HEK293 (cell line): ENCODE data around the gene CDK6.

Experiments
- PRDM1 ChIP-seq: fragments of 450-650 bp; formaldehyde crosslinking; IDR thresholded peaks from 2 replicates; pipeline ENCODE4; 2016; ENCODE audit warnings: missing biosample characterization, missing genetic modification characterization
- PRDM10 ChIP-seq: fragments of 450-650 bp; formaldehyde crosslinking; IDR thresholded peaks from 2 replicates; pipeline ENCODE4 v1.5.1; 2016; ENCODE audit warnings: missing biosample characterization, missing genetic modification characterization
- SALL2 ChIP-seq: fragments of 450-650 bp; formaldehyde crosslinking; IDR thresholded peaks from 2 replicates; pipeline ENCODE4 v1.5.0; 2017; ENCODE audit warnings: missing biosample characterization, mild to moderate bottlenecking, missing genetic modification characterization, borderline replicate concordance
- SETDB1 ChIP-seq: IDR thresholded peaks from one replicate; pipeline ENCODE4 v1.6.1; 2017; ENCODE audit warnings: mild to moderate bottlenecking, low read length, moderate library complexity, mixed read lengths; ENCODE audit not compliant: insufficient read length
- YY2 ChIP-seq: fragments of 450-650 bp; formaldehyde crosslinking; IDR thresholded peaks from 2 replicates; pipeline ENCODE4 v1.5.1; 2016; ENCODE audit warnings: missing biosample characterization, missing genetic modification characterization
- ZBTB6 ChIP-seq: fragments of 450-650 bp; formaldehyde crosslinking; IDR thresholded peaks from 2 replicates; pipeline ENCODE4 v1.5.1; 2017; ENCODE audit warnings: missing biosample characterization, missing genetic modification characterization
- ZEB2 ChIP-seq: fragments of 450-650 bp; formaldehyde crosslinking; IDR thresholded peaks from 2 replicates; pipeline ENCODE4 v1.5.1; 2016; ENCODE audit warnings: missing biosample characterization, missing genetic modification characterization
- ZNF121 ChIP-seq: fragments of 450-650 bp; formaldehyde crosslinking; IDR thresholded peaks from 2 replicates; pipeline ENCODE4 v1.5.1; 2016; ENCODE audit warnings: missing biosample characterization, missing genetic modification characterization
- ZNF239 ChIP-seq: fragments of 450-650 bp; formaldehyde crosslinking; IDR thresholded peaks from 2 replicates; pipeline ENCODE4 v1.5.1; 2016; ENCODE audit warnings: missing biosample characterization, missing genetic modification characterization
- ZNF362 ChIP-seq: fragments of 450-650 bp; formaldehyde crosslinking; IDR thresholded peaks from 2 replicates; pipeline ENCODE4 v1.5.1; 2016; ENCODE audit warnings: missing biosample characterization, missing genetic modification characterization
- ZNF366 ChIP-seq: fragments of 450-650 bp; formaldehyde crosslinking; conservative IDR thresholded peaks from 2 replicates; pipeline ENCODE4 v1.5.1; 2016; ENCODE audit warnings: missing biosample characterization, missing genetic modification characterization
- ZNF513 ChIP-seq: fragments of 450-650 bp; IDR thresholded peaks from 2 replicates; pipeline ENCODE4 v1.5.1; 2018; ENCODE audit warnings: missing biosample characterization, missing genetic modification characterization
- ZNF518A ChIP-seq: fragments of 450-650 bp; formaldehyde crosslinking; conservative IDR thresholded peaks from 2 replicates; pipeline ENCODE4 v1.5.1; 2016; ENCODE audit warnings: low read depth, missing biosample characterization, missing genetic modification characterization
- ZNF626 ChIP-seq: fragments of 450-650 bp; sonication (Bioruptor Pico); formaldehyde crosslinking; IDR thresholded peaks from 2 replicates; pipeline ENCODE4 v1.5.1; 2018; ENCODE audit warnings: missing biosample characterization, missing genetic modification characterization, inconsistent platforms
- TF ChIP-seq, protein P1 (sequence below): fragments of 450-650 bp; formaldehyde crosslinking; IDR thresholded peaks from 2 replicates; pipeline ENCODE4 v1.5.1; 2016; ENCODE audit warnings: missing biosample characterization, missing genetic modification characterization
- TF ChIP-seq, protein P2 (sequence below): fragments of 450-650 bp; formaldehyde crosslinking; IDR thresholded peaks from 2 replicates; pipeline ENCODE4 v1.5.1; 2017; ENCODE audit warnings: missing biosample characterization, missing genetic modification characterization
- TF ChIP-seq, protein P3 (sequence below): fragments of 450-650 bp; IDR thresholded peaks from 2 replicates; pipeline ENCODE4 v1.5.1; 2018; ENCODE audit warnings: missing biosample characterization, mild to moderate bottlenecking, missing genetic modification characterization
- TF ChIP-seq, protein P4 (sequence below): fragments of 450-650 bp; formaldehyde crosslinking; IDR thresholded peaks from 2 replicates; pipeline ENCODE4 v1.5.1; 2016; ENCODE audit warnings: missing biosample characterization, missing genetic modification characterization

Gene CDK6

DNA sequence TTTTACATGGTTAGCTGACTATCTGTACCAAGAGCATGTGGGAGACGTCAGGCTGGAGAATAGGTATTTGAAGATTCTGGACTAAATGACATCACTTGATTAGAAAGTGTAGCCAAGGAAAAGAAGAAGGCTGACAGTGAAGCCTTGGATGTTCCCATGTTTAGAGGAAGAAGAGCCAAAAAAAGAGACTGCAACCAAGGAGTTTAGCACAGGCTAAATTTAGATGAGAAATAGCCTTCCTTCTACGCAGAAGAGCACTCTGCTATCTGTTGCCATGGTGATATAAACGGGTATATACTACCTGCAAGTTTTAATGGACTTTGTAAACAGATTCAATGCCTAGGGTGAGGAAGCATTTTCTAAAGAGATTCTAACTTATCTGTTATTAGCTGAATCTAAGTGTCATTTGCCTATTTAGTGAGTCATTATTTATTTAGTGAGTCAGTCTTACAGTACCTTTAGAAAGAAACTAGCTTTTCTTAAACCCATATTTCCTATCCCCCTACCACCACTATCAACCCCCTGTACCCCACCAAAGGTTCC is 69.8 kb downstream of the CDK6 start (continued):
- TF ChIP-seq YY2 = no peak
- no peak for TF ChIP-seq ZNF239
- TF ChIP-seq, protein P1, sequence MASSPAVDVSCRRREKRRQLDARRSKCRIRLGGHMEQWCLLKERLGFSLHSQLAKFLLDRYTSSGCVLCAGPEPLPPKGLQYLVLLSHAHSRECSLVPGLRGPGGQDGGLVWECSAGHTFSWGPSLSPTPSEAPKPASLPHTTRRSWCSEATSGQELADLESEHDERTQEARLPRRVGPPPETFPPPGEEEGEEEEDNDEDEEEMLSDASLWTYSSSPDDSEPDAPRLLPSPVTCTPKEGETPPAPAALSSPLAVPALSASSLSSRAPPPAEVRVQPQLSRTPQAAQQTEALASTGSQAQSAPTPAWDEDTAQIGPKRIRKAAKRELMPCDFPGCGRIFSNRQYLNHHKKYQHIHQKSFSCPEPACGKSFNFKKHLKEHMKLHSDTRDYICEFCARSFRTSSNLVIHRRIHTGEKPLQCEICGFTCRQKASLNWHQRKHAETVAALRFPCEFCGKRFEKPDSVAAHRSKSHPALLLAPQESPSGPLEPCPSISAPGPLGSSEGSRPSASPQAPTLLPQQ (tag by site-specific recombination) = no peak
- TF ChIP-seq ZNF513 (tag by site-specific recombination) = no peak
- TF ChIP-seq ZNF366 = 0 out of 2 replicates have a peak, but pooled peaks have one; percentile 11
- TF ChIP-seq ZBTB6 (tag by site-specific recombination) = no peak
- TF ChIP-seq, protein P2, sequence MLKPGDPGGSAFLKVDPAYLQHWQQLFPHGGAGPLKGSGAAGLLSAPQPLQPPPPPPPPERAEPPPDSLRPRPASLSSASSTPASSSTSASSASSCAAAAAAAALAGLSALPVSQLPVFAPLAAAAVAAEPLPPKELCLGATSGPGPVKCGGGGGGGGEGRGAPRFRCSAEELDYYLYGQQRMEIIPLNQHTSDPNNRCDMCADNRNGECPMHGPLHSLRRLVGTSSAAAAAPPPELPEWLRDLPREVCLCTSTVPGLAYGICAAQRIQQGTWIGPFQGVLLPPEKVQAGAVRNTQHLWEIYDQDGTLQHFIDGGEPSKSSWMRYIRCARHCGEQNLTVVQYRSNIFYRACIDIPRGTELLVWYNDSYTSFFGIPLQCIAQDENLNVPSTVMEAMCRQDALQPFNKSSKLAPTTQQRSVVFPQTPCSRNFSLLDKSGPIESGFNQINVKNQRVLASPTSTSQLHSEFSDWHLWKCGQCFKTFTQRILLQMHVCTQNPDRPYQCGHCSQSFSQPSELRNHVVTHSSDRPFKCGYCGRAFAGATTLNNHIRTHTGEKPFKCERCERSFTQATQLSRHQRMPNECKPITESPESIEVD (tag by site-specific recombination) = no peak
- TF ChIP-seq ZEB2 = 0 out of 2 replicates have a peak, but pooled peaks have one; percentile 41
- no peak for TF ChIP-seq ZNF362 (tag by site-specific recombination)
- peak; percentile 59 for TF ChIP-seq PRDM10
- no peak for TF ChIP-seq ZNF121 (tag by site-specific recombination)
- no peak for TF ChIP-seq SETDB1
- TF ChIP-seq, protein P3, sequence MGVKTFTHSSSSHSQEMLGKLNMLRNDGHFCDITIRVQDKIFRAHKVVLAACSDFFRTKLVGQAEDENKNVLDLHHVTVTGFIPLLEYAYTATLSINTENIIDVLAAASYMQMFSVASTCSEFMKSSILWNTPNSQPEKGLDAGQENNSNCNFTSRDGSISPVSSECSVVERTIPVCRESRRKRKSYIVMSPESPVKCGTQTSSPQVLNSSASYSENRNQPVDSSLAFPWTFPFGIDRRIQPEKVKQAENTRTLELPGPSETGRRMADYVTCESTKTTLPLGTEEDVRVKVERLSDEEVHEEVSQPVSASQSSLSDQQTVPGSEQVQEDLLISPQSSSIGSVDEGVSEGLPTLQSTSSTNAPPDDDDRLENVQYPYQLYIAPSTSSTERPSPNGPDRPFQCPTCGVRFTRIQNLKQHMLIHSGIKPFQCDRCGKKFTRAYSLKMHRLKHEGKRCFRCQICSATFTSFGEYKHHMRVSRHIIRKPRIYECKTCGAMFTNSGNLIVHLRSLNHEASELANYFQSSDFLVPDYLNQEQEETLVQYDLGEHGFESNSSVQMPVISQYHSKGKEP (tag by site-specific recombination) = no peak
- no peak for TF ChIP-seq PRDM1 (tag by site-specific recombination)
- TF ChIP-seq SALL2 (tag by site-specific recombination) = no peak
- TF ChIP-seq ZNF626 (tag by site-specific recombination) = no peak
- TF ChIP-seq, protein P4, sequence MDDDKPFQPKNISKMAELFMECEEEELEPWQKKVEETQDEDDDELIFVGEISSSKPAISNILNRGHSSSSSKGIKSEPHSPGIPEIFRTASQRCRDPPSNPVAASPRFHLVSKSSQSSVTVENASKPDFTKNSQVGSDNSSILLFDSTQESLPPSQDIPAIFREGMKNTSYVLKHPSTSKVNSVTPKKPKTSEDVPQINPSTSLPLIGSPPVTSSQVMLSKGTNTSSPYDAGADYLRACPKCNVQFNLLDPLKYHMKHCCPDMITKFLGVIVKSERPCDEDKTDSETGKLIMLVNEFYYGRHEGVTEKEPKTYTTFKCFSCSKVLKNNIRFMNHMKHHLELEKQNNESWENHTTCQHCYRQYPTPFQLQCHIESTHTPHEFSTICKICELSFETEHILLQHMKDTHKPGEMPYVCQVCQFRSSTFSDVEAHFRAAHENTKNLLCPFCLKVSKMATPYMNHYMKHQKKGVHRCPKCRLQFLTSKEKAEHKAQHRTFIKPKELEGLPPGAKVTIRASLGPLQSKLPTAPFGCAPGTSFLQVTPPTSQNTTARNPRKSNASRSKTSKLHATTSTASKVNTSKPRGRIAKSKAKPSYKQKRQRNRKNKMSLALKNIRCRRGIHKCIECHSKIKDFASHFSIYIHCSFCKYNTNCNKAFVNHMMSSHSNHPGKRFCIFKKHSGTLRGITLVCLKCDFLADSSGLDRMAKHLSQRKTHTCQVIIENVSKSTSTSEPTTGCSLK (tag by site-specific recombination) = no peak
- TF ChIP-seq ZNF518A (tag by site-specific recombination) = no peak
